GM21447 (cell line): ENCODE measurements around the gene PTPRR.

ENCODE experiments used
- ATAC-seq: cut with Tn5 transposase; IDR thresholded peaks from one replicate; pipeline ENCODE4 v1.9.1; 2021; ENCODE audit not compliant: unreplicated experiment

The PTPRR gene

DNA sequence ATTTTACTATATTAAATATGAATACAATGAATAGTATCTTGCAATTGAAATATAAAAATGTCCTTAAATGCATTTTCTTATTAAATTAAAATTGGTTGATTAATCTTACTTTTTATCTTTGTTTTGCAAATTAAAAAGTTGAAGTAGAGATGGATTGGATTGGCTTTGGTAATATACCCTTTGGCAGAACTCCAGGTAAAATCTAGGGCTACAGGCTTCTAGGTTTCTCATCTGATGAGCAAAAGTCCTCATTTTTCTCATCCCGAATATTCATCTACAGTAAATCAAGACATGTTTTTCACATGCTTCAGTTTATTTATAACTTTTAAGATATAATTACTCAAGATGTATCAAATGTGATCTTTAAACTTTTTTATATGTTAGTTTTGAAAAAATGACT is 2.2 kb downstream of the PTPRR start:
- ATAC-seq = no peak

DNA sequence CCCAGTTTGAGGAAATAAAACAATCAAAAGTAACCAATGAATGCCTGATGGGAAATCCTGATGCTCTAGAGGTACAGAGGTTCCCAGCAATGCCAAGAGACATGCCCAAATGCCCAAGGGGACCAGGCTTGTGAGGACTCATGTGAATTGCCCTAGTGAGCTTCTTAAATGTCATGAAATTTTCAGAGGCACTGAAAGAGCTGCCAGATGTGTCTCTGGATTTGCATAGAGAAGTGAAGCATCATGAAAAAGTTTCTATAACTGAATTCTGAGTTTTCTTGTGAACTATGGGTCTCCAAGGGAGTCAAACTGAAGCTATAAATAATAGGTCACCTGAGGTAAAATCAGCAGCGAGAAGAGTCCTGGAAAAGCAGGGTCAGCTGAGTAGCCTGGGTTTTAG is 9.9 kb downstream of the PTPRR start:
- no peak for ATAC-seq

DNA sequence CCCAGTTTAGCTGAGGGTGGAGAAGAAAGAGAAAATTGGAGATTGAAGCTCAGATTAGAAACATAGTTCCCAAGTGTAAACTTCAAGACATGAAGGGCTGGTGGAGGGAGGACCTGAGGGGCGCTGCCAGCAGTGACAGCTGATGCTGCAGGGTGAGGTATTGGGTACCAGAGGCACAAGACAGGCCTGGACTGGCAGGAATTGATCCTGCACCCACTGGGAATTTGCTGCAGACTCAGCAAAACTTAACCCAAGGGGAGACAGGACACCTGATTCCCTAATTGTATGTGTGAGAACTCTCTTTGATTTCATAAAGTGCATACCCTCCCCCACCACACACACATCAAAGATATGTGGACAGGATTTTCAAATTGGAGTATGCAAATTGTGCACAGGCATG is 11.6 kb downstream of the PTPRR start:
- ATAC-seq = no peak

DNA sequence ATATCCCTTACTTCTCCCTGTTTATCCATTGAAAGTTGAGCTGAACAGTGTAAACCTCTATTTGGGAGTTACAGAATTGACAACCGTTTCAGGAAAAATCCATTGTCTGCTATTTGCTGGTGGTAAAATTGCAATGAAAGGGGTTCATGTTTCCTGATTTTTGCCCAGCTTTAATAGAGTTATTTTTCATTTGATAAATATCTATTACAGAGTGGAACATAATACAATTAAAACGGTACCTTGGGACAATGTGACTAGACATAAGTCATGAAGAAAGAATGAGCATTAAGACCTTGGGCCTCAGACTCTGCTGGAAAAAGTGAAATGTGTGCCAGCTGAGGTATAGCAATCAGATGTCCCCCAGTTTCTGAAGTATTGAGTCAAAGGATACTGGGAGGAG is 13.1 kb downstream of the PTPRR start:
- ATAC-seq = no peak

DNA sequence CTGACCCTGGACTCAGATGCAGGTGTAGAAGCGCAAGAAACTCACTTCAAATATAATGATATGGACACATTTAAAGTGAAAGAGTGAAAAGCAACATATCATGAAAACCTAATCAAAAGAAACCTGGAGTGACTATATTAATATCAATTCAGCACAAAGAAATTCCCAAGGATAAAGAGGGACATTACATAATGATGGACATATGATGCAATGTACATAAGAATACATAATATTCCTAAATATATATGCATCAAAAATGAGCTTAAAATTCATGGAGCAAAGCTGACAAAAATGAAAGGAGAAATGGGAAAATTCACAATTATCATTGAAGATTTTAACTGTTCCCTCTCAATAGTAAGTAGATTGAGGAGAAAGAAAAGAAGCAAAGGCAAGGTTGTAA is 24.6 kb downstream of the PTPRR start:
- no peak for ATAC-seq

DNA sequence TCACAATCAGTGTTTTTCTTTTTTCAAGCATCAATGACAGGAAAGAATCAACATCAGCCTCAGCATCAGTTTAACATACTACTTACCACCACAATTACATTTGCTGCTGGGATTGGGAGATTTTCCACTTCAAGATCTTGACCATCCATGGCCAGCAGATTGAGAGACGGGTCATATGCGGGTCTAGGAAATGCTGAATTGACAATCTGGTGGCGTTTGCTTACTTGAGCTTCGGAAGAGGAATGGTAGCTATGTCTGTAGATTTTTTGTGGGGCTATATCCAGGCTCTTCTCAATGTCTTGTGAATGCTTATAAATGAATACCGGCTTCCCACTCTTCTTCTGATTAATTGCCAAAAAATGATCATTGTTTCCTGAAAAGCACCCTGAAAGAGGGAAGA is 27.9 kb downstream of the PTPRR start:
- no peak for ATAC-seq

DNA sequence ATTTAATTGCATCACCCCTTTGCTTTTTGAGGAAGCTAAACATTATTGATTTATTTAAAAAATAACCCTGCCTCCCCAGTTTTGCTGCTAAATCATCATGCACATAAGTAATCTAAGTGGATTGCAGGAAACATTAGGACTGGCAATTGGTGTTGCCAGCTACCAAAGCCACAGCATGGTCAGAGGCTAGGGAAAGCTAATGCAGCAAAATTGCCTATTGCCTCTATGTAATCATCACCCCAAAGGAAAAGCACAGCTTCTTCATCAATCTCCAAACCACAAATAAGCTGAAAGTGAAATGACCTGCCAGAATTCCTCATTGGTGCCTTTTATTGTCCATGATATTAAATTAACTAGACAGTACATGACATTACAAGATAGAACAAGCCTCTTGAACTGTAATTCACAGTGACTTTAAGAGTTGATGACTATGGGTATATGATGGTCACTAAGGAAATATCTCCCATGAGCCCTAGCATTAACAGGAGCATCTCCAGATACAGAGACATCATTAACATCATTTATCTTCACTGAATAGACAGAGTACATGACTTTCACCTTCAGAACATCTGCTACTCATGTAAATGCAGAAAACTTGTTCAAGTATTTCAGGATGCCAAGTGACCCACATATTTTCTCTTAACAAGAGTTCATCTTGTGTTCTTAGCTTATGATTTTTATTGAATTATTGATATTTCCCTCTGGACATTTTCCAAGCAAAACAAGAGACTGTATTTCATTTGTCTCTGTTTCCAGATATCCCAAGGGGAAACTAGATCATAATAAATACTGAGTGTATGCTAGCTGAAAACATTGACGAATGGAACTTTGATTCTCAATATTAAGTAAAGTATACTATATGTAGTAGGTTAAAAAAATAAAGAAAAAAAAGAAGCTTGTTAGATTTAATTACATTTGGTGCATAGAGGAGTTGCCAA is 29.4 kb downstream of the PTPRR start:
- ATAC-seq = no peak

DNA sequence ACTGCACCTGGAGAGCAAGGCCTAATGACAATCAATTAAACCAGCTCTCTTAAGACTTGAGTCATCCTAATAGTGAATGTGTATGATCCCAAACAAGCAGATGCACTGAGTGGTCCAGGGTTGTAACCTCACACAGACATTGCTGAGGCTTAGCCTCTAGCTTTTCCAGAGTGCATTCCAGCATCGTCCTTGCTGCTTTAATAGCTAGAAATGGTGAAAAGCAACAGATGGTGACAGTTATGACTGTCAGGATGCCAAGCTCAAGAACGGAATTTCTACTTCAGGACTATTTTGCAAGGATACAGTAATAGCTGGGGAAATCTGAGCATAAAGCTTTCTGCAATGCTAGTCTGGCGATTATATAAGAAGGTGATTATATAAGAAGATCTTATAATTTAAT is 34.6 kb downstream of the PTPRR start:
- no peak for ATAC-seq

DNA sequence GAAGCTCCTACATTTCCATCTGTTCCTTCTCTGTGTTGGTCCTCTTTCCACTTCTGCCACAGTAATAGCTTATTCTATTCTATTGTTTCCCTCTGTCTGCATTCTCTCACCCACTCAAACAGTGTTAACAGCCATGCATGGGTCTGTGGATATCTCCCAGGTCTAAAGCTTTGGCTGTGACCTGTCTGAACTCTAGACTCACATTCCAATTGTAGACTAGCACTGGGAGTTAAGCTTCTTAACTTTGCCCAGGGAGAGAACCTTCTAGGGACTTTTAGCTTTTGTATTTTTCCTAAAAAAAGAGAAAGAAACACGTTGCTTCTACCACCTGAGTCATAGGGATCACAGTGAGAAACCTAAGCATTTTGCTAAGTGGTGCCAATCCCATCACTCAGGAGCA is 36.7 kb downstream of the PTPRR start:
- ATAC-seq = no peak

DNA sequence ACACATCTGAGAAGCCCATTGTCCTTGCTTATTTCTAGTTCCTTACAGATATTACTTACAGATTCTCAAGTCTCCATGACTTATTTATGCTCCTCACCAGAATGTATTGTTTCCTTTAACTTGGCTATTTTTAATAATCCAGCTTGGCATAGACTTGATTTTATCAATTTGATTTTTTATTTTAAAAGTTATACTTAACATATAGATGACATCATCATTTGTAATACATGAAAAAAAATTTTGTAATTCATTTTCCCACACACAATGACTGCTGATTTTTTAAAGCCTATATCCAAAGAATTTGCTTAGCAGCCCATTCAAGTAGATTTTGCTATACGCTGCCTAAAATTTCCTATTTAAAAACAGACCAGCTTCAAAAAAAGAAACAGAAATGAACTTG is 39.8 kb downstream of the PTPRR start:
- ATAC-seq = no peak

DNA sequence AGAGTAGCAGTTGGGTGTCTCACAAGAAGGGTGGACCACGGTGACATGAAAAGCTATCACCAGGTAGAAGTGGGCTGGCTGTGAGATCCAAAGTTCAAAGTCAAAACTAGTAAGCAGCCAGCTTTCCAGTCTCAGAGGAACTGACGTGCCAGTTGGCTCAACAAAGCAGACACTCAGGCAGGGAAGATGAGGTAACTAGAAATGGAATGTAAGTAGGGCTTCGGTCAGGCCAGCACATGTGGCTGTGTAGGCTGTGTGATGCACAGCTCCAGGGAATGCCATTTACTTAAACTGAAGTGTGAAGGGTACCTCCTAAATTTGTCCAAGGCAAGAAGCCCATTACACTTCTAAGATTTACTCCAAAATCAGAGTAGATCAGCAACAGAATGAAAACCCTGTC is 43.6 kb downstream of the PTPRR start:
- no peak for ATAC-seq

DNA sequence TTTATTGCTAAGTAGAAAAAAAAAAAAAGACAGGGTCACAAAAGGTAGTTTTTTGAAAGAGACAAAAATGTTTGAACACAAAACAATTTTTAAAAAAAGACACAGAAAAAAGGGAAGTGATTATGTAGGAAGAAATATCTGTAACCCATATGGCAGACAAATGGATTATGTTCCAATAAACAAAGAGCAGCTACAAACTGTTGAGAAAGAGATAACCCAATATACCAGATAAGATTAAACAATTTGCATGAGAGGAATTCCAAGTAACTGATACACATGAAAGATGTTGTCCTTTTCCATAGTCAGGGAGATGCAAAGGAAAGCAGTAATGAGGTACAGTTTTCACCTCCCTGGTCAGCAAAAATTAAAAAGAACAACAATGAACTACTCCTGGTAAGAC is 44.9 kb downstream of the PTPRR start:
- no peak for ATAC-seq

DNA sequence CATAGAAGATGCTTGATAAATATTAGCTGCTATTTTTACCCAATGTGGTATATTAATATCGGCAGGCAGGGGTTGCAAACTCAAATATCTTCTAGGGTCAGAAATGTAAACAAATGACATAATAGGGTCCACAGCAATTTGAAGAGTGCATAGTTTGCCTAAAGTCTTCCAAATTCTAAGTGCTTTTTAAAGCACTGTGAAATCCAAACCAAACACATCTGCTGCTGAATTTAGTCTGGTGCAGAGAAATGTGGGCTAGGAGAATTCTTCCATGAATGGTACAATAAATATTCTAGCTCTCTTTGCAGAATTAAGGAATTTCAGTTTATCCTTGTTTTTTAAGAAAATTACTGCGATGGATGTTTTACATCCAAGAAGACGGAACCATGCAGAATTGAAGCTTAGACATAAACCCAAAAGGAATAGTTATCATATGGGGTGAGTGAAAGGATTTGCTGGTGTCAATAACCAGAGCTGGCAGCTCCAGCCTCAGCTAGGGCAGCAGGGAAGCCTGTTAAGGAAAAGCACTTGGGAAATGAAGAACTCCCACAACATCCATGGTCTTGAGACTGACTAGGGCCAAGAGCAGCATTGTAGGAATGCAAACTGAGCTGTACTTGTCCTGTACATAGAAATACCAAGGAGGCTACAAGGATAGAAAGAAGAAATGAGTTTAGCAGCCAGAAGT is 65.5 kb downstream of the PTPRR start:
- ATAC-seq = no peak

DNA sequence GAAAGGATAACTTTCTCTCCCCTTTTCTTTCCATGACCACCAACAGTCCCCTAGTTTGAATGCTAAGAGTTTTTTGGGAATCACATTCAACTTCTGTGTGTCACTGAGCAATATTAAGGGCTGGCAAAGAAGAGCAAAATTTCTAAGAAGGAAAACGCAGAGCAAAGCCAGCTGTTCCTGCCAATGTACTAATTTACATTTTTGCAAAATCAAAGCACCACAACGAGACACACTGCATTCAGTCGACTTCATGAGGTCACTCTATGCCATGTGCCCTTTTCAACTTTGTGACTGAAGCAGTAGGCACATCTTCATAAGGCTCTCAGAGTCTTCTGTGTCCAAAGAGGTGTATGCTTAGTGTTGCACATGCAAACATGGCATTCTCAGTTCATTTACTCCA is 66.4 kb downstream of the PTPRR start:
- no peak for ATAC-seq

DNA sequence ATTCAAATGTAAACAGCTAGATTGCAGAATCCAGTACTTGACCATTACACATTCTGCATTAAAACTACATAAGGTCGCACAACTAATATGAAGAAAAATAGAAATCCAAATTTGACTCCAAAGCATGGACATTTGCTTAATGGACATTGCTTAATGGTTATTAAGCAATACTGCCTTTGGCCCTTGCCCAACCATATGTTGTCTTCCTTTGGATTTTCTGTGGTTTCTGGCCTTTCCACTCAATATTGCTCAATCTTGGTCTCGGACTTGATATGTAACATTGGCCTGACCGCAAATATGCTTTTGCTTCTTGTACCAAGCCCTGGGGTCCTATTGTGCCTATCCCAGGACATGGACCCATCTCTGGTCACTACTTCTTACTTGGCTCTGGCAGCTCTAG is 67.2 kb downstream of the PTPRR start:
- ATAC-seq = no peak

DNA sequence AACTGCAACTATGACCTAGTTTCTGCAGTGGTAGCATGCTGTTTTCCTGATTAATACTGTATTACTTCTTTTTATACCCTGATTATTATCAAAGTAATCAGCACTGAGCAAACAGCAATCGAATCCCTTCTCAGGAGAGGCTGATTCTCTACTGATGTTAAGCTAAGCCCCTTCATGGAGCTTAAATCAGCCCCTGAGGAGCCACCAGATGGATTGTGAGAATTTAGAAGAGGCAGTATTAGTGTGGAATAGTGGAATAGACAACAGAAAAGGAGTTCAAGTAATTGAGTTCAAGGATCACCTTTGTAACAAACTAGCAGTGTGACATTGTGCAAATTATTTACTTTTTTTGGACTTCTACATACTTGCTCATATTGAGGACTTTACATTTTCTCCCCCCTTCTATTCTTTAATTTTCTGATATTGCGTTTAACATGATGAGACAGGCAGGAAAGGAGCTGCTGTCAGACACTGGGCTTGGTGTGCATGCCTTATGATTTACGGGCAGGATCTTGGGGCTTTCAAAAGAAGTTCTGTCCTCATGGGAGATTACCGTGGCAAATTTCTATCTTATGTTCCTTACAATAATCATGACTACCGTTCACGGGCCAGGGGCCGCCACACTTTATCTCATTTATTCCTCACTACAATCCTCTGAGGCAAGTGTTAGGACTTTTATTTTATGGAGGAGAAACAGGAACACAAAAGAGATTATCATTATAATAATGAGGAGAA is 68.0 kb downstream of the PTPRR start:
- no peak for ATAC-seq

DNA sequence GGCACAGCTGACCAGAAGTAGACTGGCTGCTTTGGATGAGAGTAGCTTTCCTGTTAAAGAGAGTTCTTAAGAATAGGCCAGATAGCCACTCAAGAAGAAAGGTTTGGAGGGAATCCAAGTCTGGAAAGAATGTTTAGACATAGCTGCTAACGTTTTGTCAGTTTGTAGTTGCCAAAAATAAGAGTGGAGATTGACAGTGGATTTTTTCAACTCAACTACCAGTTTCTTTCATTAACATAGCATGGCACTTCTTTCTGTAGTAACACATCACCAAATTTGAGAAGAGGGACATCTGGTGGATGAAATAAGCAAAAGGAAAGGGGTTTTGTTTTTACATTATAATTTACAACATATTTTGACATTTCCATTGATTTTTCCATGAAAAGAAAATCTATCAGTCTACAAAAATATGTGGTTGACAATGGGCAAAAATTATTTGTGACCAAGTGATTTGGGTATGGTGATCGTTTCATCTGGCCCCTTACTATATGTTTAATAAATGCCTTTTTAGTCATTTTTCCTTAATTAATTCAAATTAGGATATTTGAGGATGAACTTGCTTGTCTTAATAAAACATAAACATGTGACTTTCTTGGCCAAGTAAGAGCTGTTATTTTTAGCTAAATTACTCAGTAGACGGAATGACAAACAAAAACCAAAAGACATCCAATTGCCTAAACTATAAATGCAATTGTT is 71.1 kb downstream of the PTPRR start:
- ATAC-seq = no peak

DNA sequence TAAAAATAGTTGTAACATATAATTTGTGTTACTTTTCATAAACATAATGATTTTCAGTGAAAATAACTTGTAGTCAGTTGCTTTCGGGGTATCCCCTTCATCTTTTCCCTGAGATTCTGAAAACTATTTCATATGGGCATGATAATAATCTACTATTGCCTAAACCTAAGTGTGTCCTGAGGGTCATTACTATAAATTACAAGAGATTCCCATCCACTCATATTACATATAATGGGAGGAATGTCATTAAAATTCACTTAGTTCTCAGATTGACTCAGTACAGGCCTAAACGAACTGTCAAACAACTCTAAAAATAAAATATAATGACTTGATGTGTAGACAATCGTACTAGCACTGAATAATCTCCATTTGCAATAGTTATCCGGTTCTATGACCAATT is 72.7 kb downstream of the PTPRR start:
- ATAC-seq = no peak

DNA sequence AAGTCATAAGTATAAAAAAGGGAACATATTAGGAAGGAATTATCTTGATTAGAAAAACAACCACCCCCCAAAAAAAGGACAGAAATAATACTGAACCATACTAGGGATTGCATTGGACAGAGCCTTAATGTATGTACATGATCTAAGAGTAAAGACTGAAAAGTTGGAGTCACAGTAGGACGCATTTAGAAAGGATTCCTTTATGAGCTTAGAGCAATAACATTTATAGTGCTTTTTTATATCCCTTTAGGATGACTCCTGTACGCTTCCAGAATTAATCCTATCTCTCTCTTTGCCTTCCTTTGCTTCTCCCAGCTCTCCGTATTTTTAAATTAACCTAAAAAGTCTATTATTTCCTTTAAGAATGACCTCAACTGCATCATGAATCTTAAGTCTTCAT is 75.3 kb downstream of the PTPRR start:
- ATAC-seq = no peak

DNA sequence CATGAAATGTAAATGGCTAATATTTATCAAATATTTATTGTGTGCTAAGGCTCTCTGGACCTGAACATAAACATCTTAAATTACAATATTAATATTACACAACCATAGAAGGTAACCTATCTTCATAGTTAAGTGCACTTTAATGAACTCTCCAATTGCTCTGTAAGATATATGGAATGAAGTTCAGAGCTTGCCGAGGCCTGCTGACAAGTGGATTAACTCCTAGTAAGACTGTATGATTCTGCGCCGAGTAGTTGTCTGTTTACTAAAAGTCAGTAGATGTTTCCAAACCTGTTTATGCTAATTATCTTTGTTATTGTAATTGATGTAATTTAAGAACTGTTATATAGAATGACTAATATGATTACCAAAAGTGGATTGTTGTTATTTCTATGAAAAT is 77.2 kb downstream of the PTPRR start:
- ATAC-seq = no peak

DNA sequence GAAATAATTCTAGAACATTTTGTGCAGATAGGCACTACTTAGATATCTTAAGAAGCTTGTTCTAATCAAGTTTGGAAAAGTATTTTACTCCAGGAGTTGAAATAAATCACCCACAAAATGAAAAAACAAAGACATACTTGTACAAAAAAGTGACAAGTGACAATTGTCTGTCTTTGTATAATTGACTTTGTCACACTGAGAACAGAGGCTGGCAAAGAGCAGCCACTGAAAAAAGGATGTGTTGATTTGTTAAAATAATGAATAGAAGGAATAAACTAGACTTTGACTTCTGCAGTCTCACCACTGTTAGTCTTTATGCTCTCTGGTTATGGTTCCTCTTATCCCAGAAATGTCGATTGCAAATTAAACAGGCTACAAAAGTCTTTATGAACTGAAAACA is 77.6 kb downstream of the PTPRR start:
- no peak for ATAC-seq
